ENCODE measurements around the gene OLA1. TPM values are rescaled to one million over a fixed set of nuclear protein-coding genes. Genes with fewer than 3 reads are reported as not detected.
A peak's percentile ranks its signal among the peaks of the same experiment; 100 is the strongest.

OLA1 gene
- total and polyA plus RNA-seq, 9 of the 15 experiments (the other 6 are each of a cell fraction or from before 2014, with no cell fraction given) = 208 to 353 (median 225) TPM

DNA sequence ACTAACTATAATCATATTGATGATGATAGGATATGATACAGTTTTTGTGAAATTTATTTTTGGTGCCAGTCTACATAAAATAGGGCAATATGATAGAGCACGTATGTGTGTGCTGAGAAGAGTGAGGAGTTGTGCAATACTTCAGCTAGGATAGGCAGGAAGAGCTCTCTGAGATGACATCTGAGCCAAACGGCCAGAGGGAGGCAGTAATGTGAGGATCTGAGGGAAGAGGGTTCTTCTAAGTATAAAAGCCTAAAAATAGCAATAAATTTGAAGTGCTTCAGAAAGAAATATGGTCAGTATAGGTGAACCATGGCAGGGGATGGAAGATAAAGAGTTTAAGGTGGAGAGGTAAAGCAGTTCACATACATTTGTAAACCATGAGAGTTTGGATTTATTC, 102.5 kb downstream of the OLA1 start (continued):
- no peak for TF ChIP-seq ZHX1 (conservative IDR thresholded peaks at IDR 0.05; ENCODE audit: low read length)
- TF ChIP-seq ZNF695 (CRISPR knock-in tag; IDR thresholded peaks at IDR 0.05) = no peak
- TF ChIP-seq ZMIZ1 (IDR thresholded peaks at IDR 0.05; ENCODE audit: low read depth in 2 of 2, low read length in 2 of 2) = no peak
- 0 out of 2 replicates have a peak, but pooled peaks have one; percentile 30 for TF ChIP-seq CC2D1A (IDR thresholded peaks at IDR 0.05)
- TF ChIP-seq, protein P1, sequence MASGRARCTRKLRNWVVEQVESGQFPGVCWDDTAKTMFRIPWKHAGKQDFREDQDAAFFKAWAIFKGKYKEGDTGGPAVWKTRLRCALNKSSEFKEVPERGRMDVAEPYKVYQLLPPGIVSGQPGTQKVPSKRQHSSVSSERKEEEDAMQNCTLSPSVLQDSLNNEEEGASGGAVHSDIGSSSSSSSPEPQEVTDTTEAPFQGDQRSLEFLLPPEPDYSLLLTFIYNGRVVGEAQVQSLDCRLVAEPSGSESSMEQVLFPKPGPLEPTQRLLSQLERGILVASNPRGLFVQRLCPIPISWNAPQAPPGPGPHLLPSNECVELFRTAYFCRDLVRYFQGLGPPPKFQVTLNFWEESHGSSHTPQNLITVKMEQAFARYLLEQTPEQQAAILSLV (tag; IDR thresholded peaks at IDR 0.05) = peak; percentile 93
- no peak for TF ChIP-seq SNIP1 (IDR thresholded peaks at IDR 0.05; ENCODE audit: low read depth)
- no peak for TF ChIP-seq ARID1B (IDR thresholded peaks at IDR 0.05)
- no peak for TF ChIP-seq ATF7 (IDR thresholded peaks at IDR 0.05)
- no peak for TF ChIP-seq GABPB1 (CRISPR knock-in tag; IDR thresholded peaks at IDR 0.05)
- TF ChIP-seq, protein P2, sequence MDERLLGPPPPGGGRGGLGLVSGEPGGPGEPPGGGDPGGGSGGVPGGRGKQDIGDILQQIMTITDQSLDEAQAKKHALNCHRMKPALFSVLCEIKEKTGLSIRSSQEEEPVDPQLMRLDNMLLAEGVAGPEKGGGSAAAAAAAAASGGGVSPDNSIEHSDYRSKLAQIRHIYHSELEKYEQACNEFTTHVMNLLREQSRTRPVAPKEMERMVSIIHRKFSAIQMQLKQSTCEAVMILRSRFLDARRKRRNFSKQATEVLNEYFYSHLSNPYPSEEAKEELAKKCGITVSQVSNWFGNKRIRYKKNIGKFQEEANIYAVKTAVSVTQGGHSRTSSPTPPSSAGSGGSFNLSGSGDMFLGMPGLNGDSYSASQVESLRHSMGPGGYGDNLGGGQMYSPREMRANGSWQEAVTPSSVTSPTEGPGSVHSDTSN (CRISPR knock-in tag; IDR thresholded peaks at IDR 0.05; ENCODE audit: low read depth) = no peak
- TF ChIP-seq, protein P2 (tag; conservative IDR thresholded peaks at IDR 0.05; ENCODE audit: low read depth) = no peak
- TF ChIP-seq HOMEZ (CRISPR knock-in tag; IDR thresholded peaks at IDR 0.05) = no peak
- no peak for TF ChIP-seq RBBP5 (IDR thresholded peaks at IDR 0.05; ENCODE audit: borderline replicate concordance, insufficient read depth, low read length, poor library complexity, severe bottlenecking)
- peak; percentile 95 for TF ChIP-seq CEBPG (CRISPR knock-in tag; IDR thresholded peaks at IDR 0.05)
- TF ChIP-seq CEBPG (tag; conservative IDR thresholded peaks at IDR 0.05 in 1 of 2, IDR thresholded peaks at IDR 0.05 in 1 of 2) = peak; percentile 94 to 96
- TF ChIP-seq RBM39 (optimal IDR thresholded peaks at IDR 0.05; ENCODE audit: low read depth, low read length) = no peak
- no peak for TF ChIP-seq FIP1L1 (IDR thresholded peaks at IDR 0.05; ENCODE audit: low read depth, low read length, poor library complexity, severe bottlenecking)

Measured in K562 (cell line).